ENCODE data around the gene ZFP28. TPM values are rescaled to one million over a fixed set of nuclear protein-coding genes. Genes with fewer than 3 reads are reported as not detected.

ZFP28 gene
- total and polyA plus RNA-seq, 2 donors (not counting 1 experiment from before 2014, with no cell fraction given): 7.5 to 14.9 TPM

GRCh38 chr19:56594783-56595547 lies 56.2 kb downstream of the ZFP28 start, which contains the start of gene ZNF71:
ZNF71 (plus strand) TSS chr19:56595302; CDS start chr19:56601559, 6,257 bp downstream.
- Histone ChIP-seq H3K4me1 (ENCODE audit: control insufficient read depth, extremely low read depth, insufficient read depth, low read length) (no peaks in the 10 kb centered on the region), H3K79me2 (ENCODE audit: control insufficient read depth, insufficient read depth, low read length) (peaks cover 15% of the 10 kb centered on the region), H3K4me3 (replicated peaks in 1 of 4; ENCODE audit: control extremely low read depth in 1 of 4, insufficient read depth in 1 of 4, low read depth in 3 of 4, low read length in 4 of 4) (peak within 1 kb of the TSS; percentile 65 to 99 (median 96)), H4K20me1 (ENCODE audit: control insufficient read depth, extremely low read depth, insufficient read depth, low read length) (no peaks in the 10 kb centered on the region), H3K9me3 (ENCODE audit: control insufficient read depth, insufficient read depth, low read depth, low read length) (no peaks in the 10 kb centered on the region), H3K27me3 (ENCODE audit: control insufficient read depth, insufficient read depth, low read length) (no peaks in the 10 kb centered on the region), H3K27ac (ENCODE audit: insufficient read depth, low read length) (peak within 1 kb of the TSS; percentile 22), H3K36me3 (ENCODE audit: control insufficient read depth, insufficient read depth, low read length) (no peaks in the 10 kb centered on the region), H2AFZ (ENCODE audit: low read length) (peak within 1 kb of the TSS; percentile 96), H3K9ac (ENCODE audit: insufficient read depth, low read length) (peak within 1 kb of the TSS; percentile 56), H3K4me2 (ENCODE audit: extremely low read depth, insufficient read depth, low read length) (peak within 1 kb of the TSS; percentile 97)
- TF ChIP-seq EZH2 (IDR thresholded peaks at IDR 0.05; ENCODE audit: low read length, missing control alignments) (no peak), CTCF (conservative IDR thresholded peaks at IDR 0.05 in 1 of 2, IDR thresholded peaks at IDR 0.05 in 1 of 2; ENCODE audit: low read depth in 1 of 2, low read length in 2 of 2) (no peak)
- DNase-seq (ENCODE audit: low read depth in 2 of 2): peak; percentile 82 to 86

- peak in 1 of 2 donors; percentile 19 for DNase-seq (ENCODE audit: low read depth in 2 of 2)
- H3K79me2 ChIP-seq (ENCODE audit: control insufficient read depth, insufficient read depth, low read length): peaks cover 15% of the 10 kb centered on the region
- H3K9me3 ChIP-seq (ENCODE audit: control insufficient read depth, insufficient read depth, low read depth, low read length): no peaks in the 10 kb centered on the region
- H3K36me3 ChIP-seq (ENCODE audit: control insufficient read depth, insufficient read depth, low read length): no peaks in the 10 kb centered on the region
- no peak for TF ChIP-seq CTCF (conservative IDR thresholded peaks at IDR 0.05 in 1 of 2, IDR thresholded peaks at IDR 0.05 in 1 of 2; ENCODE audit: low read depth in 1 of 2, low read length in 2 of 2)
- TF ChIP-seq EZH2 (IDR thresholded peaks at IDR 0.05; ENCODE audit: low read length, missing control alignments): no peak
- H4K20me1 ChIP-seq (ENCODE audit: control insufficient read depth, extremely low read depth, insufficient read depth, low read length): no peaks in the 10 kb centered on the region
- H2AFZ ChIP-seq (ENCODE audit: low read length): peak overlapping the region; percentile 90
- H3K9ac ChIP-seq (ENCODE audit: insufficient read depth, low read length): peak overlapping the region; percentile 56
- H3K4me3 ChIP-seq (replicated peaks in 1 of 4; ENCODE audit: control extremely low read depth in 1 of 4, insufficient read depth in 1 of 4, low read depth in 3 of 4, low read length in 4 of 4): peak overlapping the region; percentile 65 to 99 (median 96)
- H3K4me2 ChIP-seq (ENCODE audit: extremely low read depth, insufficient read depth, low read length): peak overlapping the region; percentile 97
- no peaks in the 10 kb centered on the region for H3K4me1 ChIP-seq (ENCODE audit: control insufficient read depth, extremely low read depth, insufficient read depth, low read length)
- peak overlapping the region; percentile 22 for H3K27ac ChIP-seq (ENCODE audit: insufficient read depth, low read length)
- no peaks in the 10 kb centered on the region for H3K27me3 ChIP-seq (ENCODE audit: control insufficient read depth, insufficient read depth, low read length)
Measured at GRCh38 chr19:56595548-56595899, 56.8 kb downstream of the ZFP28 start.

- Histone ChIP-seq H3K4me1 (ENCODE audit: control insufficient read depth, extremely low read depth, insufficient read depth, low read length) (no peaks in the 10 kb centered on the region), H3K4me2 (ENCODE audit: extremely low read depth, insufficient read depth, low read length) (no peak overlapping the region), H4K20me1 (ENCODE audit: control insufficient read depth, extremely low read depth, insufficient read depth, low read length) (no peaks in the 10 kb centered on the region), H3K79me2 (ENCODE audit: control insufficient read depth, insufficient read depth, low read length) (peaks cover 23% of the 10 kb centered on the region), H3K4me3 (replicated peaks in 1 of 4; ENCODE audit: control extremely low read depth in 1 of 4, insufficient read depth in 1 of 4, low read depth in 3 of 4, low read length in 4 of 4) (no peak overlapping the region), H2AFZ (ENCODE audit: low read length) (no peak overlapping the region), H3K36me3 (ENCODE audit: control insufficient read depth, insufficient read depth, low read length) (peaks cover 6% of the 10 kb centered on the region), H3K27me3 (ENCODE audit: control insufficient read depth, insufficient read depth, low read length) (no peaks in the 10 kb centered on the region), H3K9me3 (ENCODE audit: control insufficient read depth, insufficient read depth, low read depth, low read length) (no peaks in the 10 kb centered on the region), H3K27ac (ENCODE audit: insufficient read depth, low read length) (no peak overlapping the region), H3K9ac (ENCODE audit: insufficient read depth, low read length) (no peak overlapping the region)
- DNase-seq (ENCODE audit: low read depth in 2 of 2): no peak
- no peak for TF ChIP-seq CTCF (conservative IDR thresholded peaks at IDR 0.05 in 1 of 2, IDR thresholded peaks at IDR 0.05 in 1 of 2; ENCODE audit: low read depth in 1 of 2, low read length in 2 of 2)
- no peak for TF ChIP-seq EZH2 (IDR thresholded peaks at IDR 0.05; ENCODE audit: low read length, missing control alignments)
Measured at GRCh38 chr19:56596676-56597075, 57.9 kb downstream of the ZFP28 start.

All from fibroblast of lung (primary cell).